HepG2 (cell line): ENCODE results near the gene MRPL34. TPM values are rescaled to one million over a fixed set of nuclear protein-coding genes. Genes with fewer than 3 reads are reported as not detected.

Experiments used
- ATAC-seq: fragments of 200-7000 bp; cut with Tn5 transposase; 3 replicates; pipeline ENCODE4 v1.9.1; 2020; ENCODE audit warnings: mild to moderate bottlenecking, moderate library complexity
- BruUV-seq: library from RNA; stranded (reverse); fragments of 400-500 nt; replicated peaks from 2 replicates; lab custom pipeline; 2021; lab: Mats Ljungman, UMichigan
- CTCF ChIA-PET: fragments of 300-600 bp; formaldehyde crosslinking; extraction: SDS; loops from one replicate; lab custom pipeline; 2021; ENCODE audit warnings: low total read pairs, inconsistent platforms, low intra/inter-chr PET ratio; lab: Yijun Ruan, JAX
- POLR2A ChIA-PET: fragments of 350-600 bp; sonication (Branson Sonifier 250); formaldehyde crosslinking; loops from one replicate; lab custom pipeline; 2020; ENCODE audit warnings: antibody characterized with exemption, inconsistent platforms; lab: Yijun Ruan, JAX
- DNase-seq: peaks from one replicate; pipeline ENCODE4 v3.0.0-alpha.2; 2015; ENCODE audit warnings: low spot score
- FAIRE-seq: peaks from 3 replicates; lab custom pipeline; 2011; peaks lifted over from hg19 to GRCh38; lab: Jason Lieb, UNC
- H2AFZ ChIP-seq: one replicate; pipeline ENCODE4 v1.6.1; 2011; ENCODE audit warnings: low read length, inconsistent platforms
- H3K27ac ChIP-seq: fragments of 300-600 bp; 3 replicates; pipeline ENCODE4 v1.8.0; 2011; ENCODE audit warnings: mixed run types, mild to moderate bottlenecking, mixed read lengths, low read length, inconsistent platforms; ENCODE audit not compliant: insufficient read depth; ENCODE audit errors: extremely low read length
- H3K27me3 ChIP-seq, 2 experiments: fragments of 200-600 bp in 1 of 2; 2 replicates in 1 of 2; 3 replicates in 1 of 2; pipeline versions ENCODE4 v1.6.0 to v1.8.0; 2011; ENCODE audit warnings: low read length in 2 of 2, mild to moderate bottlenecking in 2 of 2, moderate library complexity in 2 of 2, inconsistent platforms in 1 of 2; ENCODE audit not compliant: insufficient read depth in 2 of 2, control insufficient read depth in 1 of 2
- H3K36me3 ChIP-seq, 2 experiments: fragments of 200-600 bp in 1 of 2; replicated peaks in 1 of 2; 2 replicates in 1 of 2; 3 replicates in 1 of 2; pipeline versions ENCODE4 v1.5.1 to v1.8.0; 2011; ENCODE audit warnings: low read length in 2 of 2, inconsistent platforms in 1 of 2; ENCODE audit not compliant: insufficient read depth in 2 of 2, control insufficient read depth in 1 of 2
- H3K4me1 ChIP-seq: 2 replicates; pipeline ENCODE4 v1.5.1; 2012; ENCODE audit warnings: low read length, inconsistent platforms; ENCODE audit not compliant: insufficient read depth
- H3K4me2 ChIP-seq: 2 replicates; pipeline ENCODE4 v1.6.0; 2011; ENCODE audit warnings: low read depth, low read length, inconsistent platforms
- H3K4me3 ChIP-seq, 3 experiments: fragments of 200-600 bp in 1 of 3; sonication (generic), shearing (Covaris generic) in 1 of 3; replicated peaks in 1 of 3; 2 replicates each; pipeline ENCODE4 v1.5.1; 2011 to 2016; ENCODE audit warnings: low read length in 3 of 3, inconsistent platforms in 2 of 3, low read depth in 2 of 3, mild to moderate bottlenecking in 2 of 3, control low read depth in 1 of 3, mixed read lengths in 1 of 3; ENCODE audit not compliant: insufficient read depth in 1 of 3
- H3K79me2 ChIP-seq: one replicate; pipeline ENCODE4 v1.6.1; 2011; ENCODE audit warnings: low read length, inconsistent platforms; ENCODE audit not compliant: insufficient read depth
- H3K9ac ChIP-seq: 2 replicates; pipeline ENCODE4 v1.6.0; 2011; ENCODE audit warnings: mild to moderate bottlenecking, low read depth, low read length, inconsistent platforms; ENCODE audit not compliant: insufficient read depth
- H3K9me3 ChIP-seq: 2 replicates; pipeline ENCODE4 v1.5.1; 2012; ENCODE audit warnings: mild to moderate bottlenecking, low read length
- H4K20me1 ChIP-seq: 2 replicates; pipeline ENCODE4 v1.6.0; 2011; ENCODE audit warnings: inconsistent platforms, mild to moderate bottlenecking, low read length, moderate library complexity; ENCODE audit not compliant: insufficient read depth
- ARID4A ChIP-seq: sonication (generic); formaldehyde crosslinking; IDR thresholded peaks from 2 replicates; pipeline ENCODE4 v1.5.0; 2020; ENCODE audit warnings: mild to moderate bottlenecking, missing genetic modification reagents, borderline replicate concordance
- DMAP1 ChIP-seq: IDR thresholded peaks from 2 replicates; pipeline ENCODE4 v1.6.1; 2016
- FOXO1 ChIP-seq: sonication (generic); formaldehyde crosslinking; IDR thresholded peaks from 2 replicates; pipeline ENCODE4 v1.4.0; 2020; ENCODE audit warnings: missing genetic modification reagents
- HNRNPLL ChIP-seq: fragments of 200-400 bp; formaldehyde crosslinking; IDR thresholded peaks from 2 replicates; pipeline ENCODE4 v1.6.1; 2017; ENCODE audit warnings: mild to moderate bottlenecking, low read depth, low read length; ENCODE audit not compliant: poor library complexity, severe bottlenecking
- KDM4B ChIP-seq: sonication (generic); formaldehyde crosslinking; IDR thresholded peaks from 2 replicates; pipeline ENCODE4 v1.4.0; 2020; ENCODE audit warnings: missing genetic modification reagents
- MXD4 ChIP-seq: IDR thresholded peaks from 2 replicates; pipeline ENCODE4 v1.6.1; 2016; ENCODE audit warnings: mild to moderate bottlenecking, missing biosample characterization, missing genetic modification reagents
- NBN ChIP-seq: fragments of 450-650 bp; conservative IDR thresholded peaks from 2 replicates; pipeline ENCODE4 v1.6.1; 2017
- NCOR1 ChIP-seq: fragments of 200-600 bp; sonication (generic); IDR thresholded peaks from 2 replicates; pipeline ENCODE4 v1.7.0; 2017; ENCODE audit warnings: antibody characterized with exemption, low read length, borderline replicate concordance
- RBM39 ChIP-seq: fragments of 200-400 bp; formaldehyde crosslinking; IDR thresholded peaks from one replicate; pipeline ENCODE4 v1.6.1; 2018; ENCODE audit warnings: antibody characterized with exemption, mild to moderate bottlenecking, low read depth, low read length; ENCODE audit not compliant: poor library complexity, severe bottlenecking
- RNF2 ChIP-seq: fragments of 450-650 bp; conservative IDR thresholded peaks from 2 replicates; pipeline ENCODE4 v1.6.1; 2016; ENCODE audit warnings: low read depth
- SIX1 ChIP-seq: sonication (generic); formaldehyde crosslinking; IDR thresholded peaks from 2 replicates; pipeline ENCODE4 v1.4.0; 2020; ENCODE audit warnings: missing genetic modification reagents, borderline replicate concordance
- SP140L ChIP-seq: sonication (generic); formaldehyde crosslinking; IDR thresholded peaks from 2 replicates; pipeline ENCODE4 v1.4.0; 2020; ENCODE audit warnings: missing genetic modification reagents, borderline replicate concordance
- ZFP36 ChIP-seq: fragments of 150-350 bp; IDR thresholded peaks from 2 replicates; pipeline ENCODE4 v1.6.1; 2018; ENCODE audit warnings: borderline replicate concordance, low read length, low read depth; ENCODE audit not compliant: partially characterized antibody
- ZMAT5 ChIP-seq: sonication (generic); formaldehyde crosslinking; IDR thresholded peaks from 2 replicates; pipeline ENCODE4 v1.5.0; 2020; ENCODE audit warnings: mild to moderate bottlenecking, low read depth, missing genetic modification reagents, borderline replicate concordance
- ZNF138 ChIP-seq: sonication (generic); formaldehyde crosslinking; IDR thresholded peaks from 2 replicates; pipeline ENCODE4 v1.5.0; 2020; ENCODE audit warnings: mild to moderate bottlenecking, low read depth, missing genetic modification reagents
- ZNF484 ChIP-seq: sonication (generic); formaldehyde crosslinking; IDR thresholded peaks from 2 replicates; pipeline ENCODE4 v1.5.1; 2020; ENCODE audit warnings: mild to moderate bottlenecking, low read depth, missing genetic modification reagents, borderline replicate concordance
- ZNF567 ChIP-seq: sonication (generic); formaldehyde crosslinking; IDR thresholded peaks from 2 replicates; pipeline ENCODE4 v1.8.1; 2023; ENCODE audit warnings: mild to moderate bottlenecking, missing genetic modification reagents, borderline replicate concordance
- ZNF577 ChIP-seq: sonication (generic); formaldehyde crosslinking; IDR thresholded peaks from 2 replicates; pipeline ENCODE4 v1.4.0; 2020; ENCODE audit warnings: mild to moderate bottlenecking, low read depth, missing genetic modification reagents, borderline replicate concordance
- ZNF660 ChIP-seq: sonication (generic); formaldehyde crosslinking; IDR thresholded peaks from 2 replicates; pipeline ENCODE4 v1.5.1; 2020; ENCODE audit warnings: mild to moderate bottlenecking, low read depth, missing genetic modification reagents, borderline replicate concordance
- ZNF749 ChIP-seq: sonication (generic); formaldehyde crosslinking; IDR thresholded peaks from 2 replicates; pipeline ENCODE4 v1.8.0; 2022; ENCODE audit warnings: mild to moderate bottlenecking, missing genetic modification reagents, moderate library complexity, borderline replicate concordance
- WGBS: methylation state at CpG from one replicate; pipeline ENCODE4 v1.1.6; 2017; ENCODE audit warnings: low lambda C conversion rate; 5-methylcytosine and 5-hydroxymethylcytosine counted together
- in situ Hi-C: cut with HindIII; loops from 2 replicates; pipeline ENCODE4 v1.10.0; 2017; ENCODE audit warnings: low pct_unique_long_range_greater_than_20kb; ENCODE audit not compliant: extremely low pct_ligation_motif_present
- intact Hi-C: fragments of 100-400 bp; cut with micrococcal nuclease; formaldehyde crosslinking; loops from one replicate; pipeline ENCODE4 v1.10.0; 2022; ENCODE audit not compliant: unreplicated experiment
- polyA plus RNA-seq, 8 experiments: library from polyadenylated mRNA; depleted of rRNA in 3 of 8; stranded (reverse) in 7 of 8; unstranded in 1 of 8; fragments of >200 nt; fragmentation: Illumina TruSeq in 4 of 8; extraction: Trizol in 4 of 8; gene quantifications; 2 replicates each; pipeline versions ENCODE4 v1.2.1 to v1.2.3, GENCODE V29; 2011 to 2016; ENCODE audit warnings: low read depth in 4 of 8, missing spikeins in 1 of 8, mixed read lengths in 1 of 8; ENCODE audit not compliant: insufficient read depth in 1 of 8
- total RNA-seq, 5 experiments: library from RNA; depleted of rRNA; stranded (reverse); fragments of >200 nt; fragmentation: Illumina TruSeq; extraction: Trizol; gene quantifications; 2 replicates each; pipeline ENCODE4 v1.2.3, GENCODE V29; 2016; ENCODE audit warnings: low read depth in 1 of 5

Gene MRPL34
- total and polyA plus RNA-seq, 2 of the 13 experiments (the other 11 are each of a cell fraction or from before 2014, with no cell fraction given): 74.0 to 77.3 TPM

GRCh38 chr19:17264641-17264979 is 41.1 kb upstream of the MRPL34 start, which contains the start of gene USHBP1 (continued):
- TF ChIP-seq ZFP36 (no peak), NBN (no peak), DMAP1 (no peak), NCOR1 (no peak)

- Histone ChIP-seq H3K27me3 (peaks cover 0 to 6% of the 10 kb centered on the region in 2 experiments; a peak in 2 of 5 replicates), H3K9ac (no peak overlapping the region), H2AFZ (no peak overlapping the region), H3K9me3 (no peaks in the 10 kb centered on the region), H3K4me3 (no peak overlapping the region), H3K4me2 (no peak overlapping the region), H3K36me3 (peaks cover 0 to 7% of the 10 kb centered on the region in 2 experiments; a peak in 2 of 5 replicates), H3K79me2 (peaks cover 13% of the 10 kb centered on the region), H3K4me1 (peaks cover 46% of the 10 kb centered on the region), H3K27ac (no peak overlapping the region), H4K20me1 (no peaks in the 10 kb centered on the region)
- CTCF ChIA-PET: no interaction called here
- ATAC-seq (no peak), FAIRE-seq (no peak), DNase-seq (no peak)
- intact Hi-C loops: loop anchor here (5.0 kb wide), 1 partner anchor 39 kb away; the partner anchor contains the start of gene OCEL1
- in situ Hi-C loops: no loop called here
- POLR2A ChIA-PET: interaction anchor here (1.8 to 3.4 kb wide), 3 partner anchors 17 to 51 kb away, joined by 7 to 16 read pairs (median 13); partner anchors contain the start of genes DDA1 and USE1
- BruUV-seq: no TSS peak
- TF ChIP-seq ZNF484 (no peak), ZNF138 (CRISPR knock-in tag) (no peak), FOXO1 (CRISPR knock-in tag) (no peak), SIX1 (CRISPR knock-in tag) (no peak), RNF2 (no peak), ZNF660 (CRISPR knock-in tag) (no peak), KDM4B (CRISPR knock-in tag) (no peak), ARID4A (CRISPR knock-in tag) (no peak), HNRNPLL (no peak), SP140L (CRISPR knock-in tag) (no peak), ZMAT5 (CRISPR knock-in tag) (no peak), ZNF577 (CRISPR knock-in tag) (no peak), RBM39 (no peak), ZNF749 (CRISPR knock-in tag) (no peak), ZNF567 (CRISPR knock-in tag) (no peak), MXD4 (CRISPR knock-in tag) (no peak)
- WGBS: 76% methylated on average over 7 of the region's 7 CpGs
Measured at GRCh38 chr19:17266026-17266425, 39.6 kb upstream of the MRPL34 start.
